Measurements from ENCODE around the gene ADGRV1. TPM values are rescaled to one million over a fixed set of nuclear protein-coding genes. Genes with fewer than 3 reads are reported as not detected.

Gene ADGRV1
- total RNA-seq, 4 donors from 2014 or later: 1.9 to 11.3 TPM; not detected in 2

- no peaks in the 10 kb centered on the region for H3K27me3 ChIP-seq
- H3K9me3 ChIP-seq: no peaks in the 10 kb centered on the region
- DNase-seq: no peak
- H3K36me3 ChIP-seq: no peaks in the 10 kb centered on the region
- intact Hi-C loops (cut with DNase I; ENCODE audit: low total_unique reads): no loop called here
- H3K4me3 ChIP-seq: no peak overlapping the region
- no peak for TF ChIP-seq POLR2A (IDR thresholded peaks at IDR 0.05)
- TF ChIP-seq, protein P1, sequence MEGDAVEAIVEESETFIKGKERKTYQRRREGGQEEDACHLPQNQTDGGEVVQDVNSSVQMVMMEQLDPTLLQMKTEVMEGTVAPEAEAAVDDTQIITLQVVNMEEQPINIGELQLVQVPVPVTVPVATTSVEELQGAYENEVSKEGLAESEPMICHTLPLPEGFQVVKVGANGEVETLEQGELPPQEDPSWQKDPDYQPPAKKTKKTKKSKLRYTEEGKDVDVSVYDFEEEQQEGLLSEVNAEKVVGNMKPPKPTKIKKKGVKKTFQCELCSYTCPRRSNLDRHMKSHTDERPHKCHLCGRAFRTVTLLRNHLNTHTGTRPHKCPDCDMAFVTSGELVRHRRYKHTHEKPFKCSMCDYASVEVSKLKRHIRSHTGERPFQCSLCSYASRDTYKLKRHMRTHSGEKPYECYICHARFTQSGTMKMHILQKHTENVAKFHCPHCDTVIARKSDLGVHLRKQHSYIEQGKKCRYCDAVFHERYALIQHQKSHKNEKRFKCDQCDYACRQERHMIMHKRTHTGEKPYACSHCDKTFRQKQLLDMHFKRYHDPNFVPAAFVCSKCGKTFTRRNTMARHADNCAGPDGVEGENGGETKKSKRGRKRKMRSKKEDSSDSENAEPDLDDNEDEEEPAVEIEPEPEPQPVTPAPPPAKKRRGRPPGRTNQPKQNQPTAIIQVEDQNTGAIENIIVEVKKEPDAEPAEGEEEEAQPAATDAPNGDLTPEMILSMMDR (IDR thresholded peaks at IDR 0.05): no peak
- H3K27ac ChIP-seq: no peak overlapping the region
- no peaks in the 10 kb centered on the region for H3K4me1 ChIP-seq
Observed at GRCh38 chr5:90948969-90949368, 390.4 kb downstream of the ADGRV1 start.

- Histone ChIP-seq H3K27ac (no peak overlapping the region), H3K36me3 (no peaks in the 10 kb centered on the region), H3K4me1 (no peaks in the 10 kb centered on the region), H3K4me3 (no peak overlapping the region), H3K9me3 (no peaks in the 10 kb centered on the region), H3K27me3 (no peaks in the 10 kb centered on the region)
- TF ChIP-seq POLR2A (IDR thresholded peaks at IDR 0.05): no peak
- TF ChIP-seq, protein P1 (IDR thresholded peaks at IDR 0.05): no peak
- intact Hi-C loops (cut with DNase I; ENCODE audit: low total_unique reads): no loop called here
- no peak for DNase-seq
Observed at GRCh38 chr5:90949469-90950358, 391.1 kb downstream of the ADGRV1 start.

GRCh38 chr5:90955001-90955635, 396.5 kb downstream of the ADGRV1 start:
- TF ChIP-seq, protein P1 (IDR thresholded peaks at IDR 0.05): no peak
- no peak for TF ChIP-seq POLR2A (IDR thresholded peaks at IDR 0.05)
- intact Hi-C loops (cut with DNase I; ENCODE audit: low total_unique reads): no loop called here
- DNase-seq: no peak
- Histone ChIP-seq H3K9me3 (no peaks in the 10 kb centered on the region), H3K4me1 (no peaks in the 10 kb centered on the region), H3K36me3 (no peaks in the 10 kb centered on the region), H3K27me3 (no peaks in the 10 kb centered on the region), H3K4me3 (no peak overlapping the region), H3K27ac (no peak overlapping the region)

DNA sequence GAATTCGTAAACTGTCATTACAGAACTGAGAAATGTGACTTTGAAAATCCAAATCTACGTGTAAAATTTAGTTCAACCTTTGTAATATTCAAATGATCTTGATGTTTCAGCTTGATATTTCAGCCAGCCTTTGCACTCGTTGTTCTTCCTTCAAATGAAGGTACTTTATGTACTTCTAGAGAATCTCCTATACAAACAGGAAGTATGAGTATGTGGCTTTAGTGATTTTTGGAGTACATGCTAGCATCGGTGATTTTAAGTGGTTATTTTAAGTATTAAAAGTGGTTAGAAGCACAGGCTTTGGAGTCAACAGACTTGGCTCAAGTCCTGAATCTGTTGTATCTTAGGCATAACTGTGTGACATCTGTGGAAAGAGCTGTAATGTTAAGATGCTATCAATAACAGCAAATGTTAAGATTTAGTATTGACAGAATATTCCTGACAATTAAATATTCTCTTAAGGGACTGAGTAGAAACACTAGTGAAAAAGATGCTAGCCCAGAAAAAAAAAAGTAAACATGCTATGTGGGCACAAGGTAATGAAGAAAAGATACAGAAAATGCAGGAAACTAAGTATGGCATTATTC, 398.0 kb downstream of the ADGRV1 start:
- Histone ChIP-seq H3K4me1 (no peaks in the 10 kb centered on the region), H3K27me3 (no peaks in the 10 kb centered on the region), H3K9me3 (no peaks in the 10 kb centered on the region), H3K4me3 (no peak overlapping the region), H3K36me3 (no peaks in the 10 kb centered on the region), H3K27ac (no peak overlapping the region)
- intact Hi-C loops (cut with DNase I; ENCODE audit: low total_unique reads): no loop called here
- no peak for DNase-seq
- TF ChIP-seq POLR2A (IDR thresholded peaks at IDR 0.05): no peak
- TF ChIP-seq, protein P1 (IDR thresholded peaks at IDR 0.05): no peak

- DNase-seq: no peak
- TF ChIP-seq POLR2A (IDR thresholded peaks at IDR 0.05): no peak
- TF ChIP-seq, protein P1 (IDR thresholded peaks at IDR 0.05): no peak
- no peak overlapping the region for H3K27ac ChIP-seq
- no peaks in the 10 kb centered on the region for H3K36me3 ChIP-seq
- H3K9me3 ChIP-seq: no peaks in the 10 kb centered on the region
- no peak overlapping the region for H3K4me3 ChIP-seq
- no peaks in the 10 kb centered on the region for H3K27me3 ChIP-seq
- H3K4me1 ChIP-seq: no peaks in the 10 kb centered on the region
- intact Hi-C loops (cut with DNase I; ENCODE audit: low total_unique reads): no loop called here
Observed at GRCh38 chr5:90957906-90958305, 399.3 kb downstream of the ADGRV1 start.
